Midbrain (tissue), 1 donor: ENCODE data around the gene FHAD1.
A peak's percentile ranks its signal among the peaks of the same experiment; 100 is the strongest.

Experiments used
- DNase-seq: peaks from one replicate; lab custom pipeline; 2025; lab: John Stamatoyannopoulos, UW

The FHAD1 gene

DNA sequence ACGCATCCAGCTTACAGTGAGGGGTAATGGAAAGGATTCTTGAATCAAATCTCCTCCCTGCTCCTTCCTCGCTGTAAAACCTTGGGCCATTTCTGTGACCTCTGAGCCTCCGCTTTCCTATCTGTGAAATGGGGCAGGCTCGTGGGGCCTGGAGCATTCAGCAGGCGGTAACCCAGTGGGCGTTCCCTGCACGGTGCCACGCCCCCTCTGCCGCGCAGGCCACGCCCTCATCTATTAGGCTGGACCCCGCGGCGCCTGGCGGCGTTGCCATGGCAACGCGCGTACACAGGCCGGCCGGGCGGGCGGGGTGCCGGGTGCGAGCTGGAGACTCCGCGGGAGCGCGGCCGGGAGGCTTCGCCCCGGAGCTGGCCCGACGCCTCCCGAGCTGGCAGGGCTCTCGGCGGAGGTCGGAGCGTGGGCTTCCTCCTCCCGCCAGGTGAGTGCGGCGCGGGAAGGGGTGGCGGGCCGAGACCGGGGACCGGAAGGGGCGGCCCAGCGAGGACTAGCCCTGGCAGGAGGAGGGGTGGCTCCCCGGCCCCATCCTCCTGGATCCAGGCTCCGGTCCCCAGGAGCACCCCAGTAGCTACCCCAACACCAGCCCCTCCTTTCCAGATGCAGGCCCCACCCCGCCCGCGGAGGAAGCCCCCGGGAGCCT lies at the start of gene FHAD1:
Gene FHAD1, plus strand, starts transcription at position 264 of the 655 bp plus-strand sequence. CDS start 4,562 bp downstream, outside the sequence.
- no peak for DNase-seq

DNA sequence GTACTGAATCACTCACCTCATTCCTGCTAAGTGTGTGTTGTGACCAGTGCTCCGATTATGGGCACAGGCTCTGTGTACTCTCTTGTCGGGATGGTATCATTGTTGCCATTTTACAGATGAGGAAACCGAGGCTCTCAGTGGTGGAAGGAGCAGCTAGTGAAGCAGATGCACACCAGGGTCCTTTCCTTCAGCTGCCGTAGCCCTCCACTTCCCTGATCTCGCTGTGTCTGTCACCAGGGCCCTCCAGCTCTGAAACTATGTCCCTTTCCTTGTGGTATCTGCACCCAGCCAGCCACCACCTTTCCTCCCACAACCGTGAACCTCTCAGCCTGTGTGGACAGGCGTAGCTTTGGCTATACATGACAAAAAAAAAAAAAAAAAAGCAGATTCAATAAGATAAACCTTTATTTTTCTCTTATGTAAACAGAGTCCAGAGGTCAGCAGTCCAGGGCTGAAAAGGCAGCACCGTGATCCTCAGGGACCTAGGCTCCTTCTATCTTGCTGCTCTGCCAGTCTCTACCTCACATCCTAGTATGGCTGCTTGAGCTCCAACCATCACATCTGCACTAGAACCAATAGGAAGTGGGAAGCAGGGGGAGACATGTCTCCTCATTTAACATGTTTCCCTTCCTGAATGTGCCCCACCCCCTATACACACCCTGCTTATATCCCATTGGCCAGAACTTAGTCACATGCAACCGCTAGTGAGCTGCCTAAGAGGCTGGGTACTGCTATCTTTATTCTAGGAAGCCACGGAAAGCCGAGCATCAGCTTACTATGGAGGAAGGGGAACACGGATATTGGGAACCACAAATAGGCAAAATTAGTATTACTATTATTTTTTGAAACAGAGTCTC lies 49.2 kb upstream of the FHAD1 start:
- no peak for DNase-seq

DNA sequence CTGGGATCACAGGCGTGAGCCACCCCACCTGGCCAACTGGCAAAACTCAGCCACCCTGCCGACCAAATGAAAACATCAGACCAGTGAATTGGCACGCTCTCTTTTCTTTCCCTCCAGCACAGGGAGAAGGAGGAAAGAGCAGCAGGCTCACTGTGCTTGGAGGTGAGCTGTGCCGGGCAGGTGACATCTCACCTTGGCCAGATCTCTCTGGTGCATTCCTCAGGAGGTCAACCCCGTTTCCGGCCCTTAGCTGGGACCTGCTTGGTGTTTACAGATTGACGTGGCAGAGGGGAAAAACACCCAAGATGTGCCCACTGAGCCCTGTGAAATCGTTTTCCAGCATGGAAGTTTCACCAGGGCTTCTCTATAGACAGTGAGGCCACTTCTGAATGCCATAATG lies 48.3 kb upstream of the FHAD1 start:
- no peak for DNase-seq

DNA sequence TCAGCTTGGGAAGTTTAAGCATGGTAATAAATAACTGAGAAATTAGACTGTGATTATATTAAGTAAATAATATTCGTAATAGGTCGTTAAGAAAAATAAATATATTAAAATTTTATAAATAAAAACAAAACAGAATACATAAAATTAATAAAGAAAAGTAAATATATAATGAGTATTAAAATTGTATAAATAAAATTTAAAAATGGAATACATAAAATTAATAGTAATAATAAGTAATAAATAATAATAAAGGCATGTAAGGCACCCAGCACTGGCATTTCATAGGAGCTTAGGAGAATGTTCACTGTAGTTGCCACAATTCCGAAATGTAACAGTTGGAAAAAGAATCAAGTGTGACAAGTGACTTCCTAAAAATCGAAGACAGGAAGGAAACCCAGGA lies 45.8 kb upstream of the FHAD1 start:
- DNase-seq, result no peak

DNA sequence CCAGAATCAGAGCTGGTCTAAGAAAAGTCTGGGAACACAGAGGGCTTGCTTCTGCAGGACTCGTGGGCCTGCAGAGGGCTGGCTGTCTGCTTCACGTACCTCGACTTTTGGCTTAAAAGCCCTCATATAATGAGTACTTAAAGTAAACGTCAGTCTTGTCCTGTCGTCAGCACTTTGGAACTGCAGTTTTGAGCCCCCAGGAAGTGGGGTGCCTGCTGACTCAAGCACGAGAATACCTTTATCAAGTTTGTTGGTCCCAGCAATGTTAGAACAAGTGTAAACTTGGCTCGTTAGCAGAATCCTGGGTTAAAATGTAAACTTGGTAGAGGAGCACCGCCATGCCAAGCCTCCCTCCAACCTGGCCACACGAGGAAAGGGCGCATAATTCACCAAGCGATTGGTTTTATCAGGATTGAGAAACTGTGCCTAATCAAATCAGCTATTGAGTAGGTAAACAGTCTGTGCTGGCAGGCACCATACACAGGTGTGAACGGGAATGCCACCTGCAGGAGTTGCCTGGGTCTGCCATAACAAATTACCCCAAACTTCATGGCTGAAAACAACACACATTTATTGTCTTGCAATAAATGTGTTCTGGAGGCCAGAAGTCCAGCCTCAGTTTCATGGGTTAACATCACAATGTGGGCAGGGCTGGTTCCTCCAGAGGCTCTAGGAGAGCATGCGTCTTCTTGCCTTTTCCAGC lies 45.0 kb upstream of the FHAD1 start:
- no peak for DNase-seq

DNA sequence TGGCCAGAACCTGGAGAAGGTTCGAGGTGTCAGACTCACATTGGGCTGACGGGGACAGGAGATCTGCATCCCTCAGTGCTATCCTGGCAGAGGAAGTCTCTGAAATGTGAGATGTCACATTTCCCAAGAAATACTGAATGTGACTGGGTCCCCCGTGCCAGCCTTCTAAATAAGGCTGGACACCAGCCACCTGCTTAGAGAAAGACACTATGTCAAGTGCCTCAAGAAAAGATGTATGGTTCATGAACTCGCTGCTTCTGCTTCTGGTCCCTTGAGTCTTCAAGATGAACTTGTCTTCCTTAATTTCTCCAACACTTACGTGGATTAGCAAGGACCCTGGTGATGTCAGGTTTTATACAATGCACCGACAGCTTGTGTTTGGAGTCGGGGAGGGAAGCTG lies 42.1 kb upstream of the FHAD1 start:
- no peak for DNase-seq

DNA sequence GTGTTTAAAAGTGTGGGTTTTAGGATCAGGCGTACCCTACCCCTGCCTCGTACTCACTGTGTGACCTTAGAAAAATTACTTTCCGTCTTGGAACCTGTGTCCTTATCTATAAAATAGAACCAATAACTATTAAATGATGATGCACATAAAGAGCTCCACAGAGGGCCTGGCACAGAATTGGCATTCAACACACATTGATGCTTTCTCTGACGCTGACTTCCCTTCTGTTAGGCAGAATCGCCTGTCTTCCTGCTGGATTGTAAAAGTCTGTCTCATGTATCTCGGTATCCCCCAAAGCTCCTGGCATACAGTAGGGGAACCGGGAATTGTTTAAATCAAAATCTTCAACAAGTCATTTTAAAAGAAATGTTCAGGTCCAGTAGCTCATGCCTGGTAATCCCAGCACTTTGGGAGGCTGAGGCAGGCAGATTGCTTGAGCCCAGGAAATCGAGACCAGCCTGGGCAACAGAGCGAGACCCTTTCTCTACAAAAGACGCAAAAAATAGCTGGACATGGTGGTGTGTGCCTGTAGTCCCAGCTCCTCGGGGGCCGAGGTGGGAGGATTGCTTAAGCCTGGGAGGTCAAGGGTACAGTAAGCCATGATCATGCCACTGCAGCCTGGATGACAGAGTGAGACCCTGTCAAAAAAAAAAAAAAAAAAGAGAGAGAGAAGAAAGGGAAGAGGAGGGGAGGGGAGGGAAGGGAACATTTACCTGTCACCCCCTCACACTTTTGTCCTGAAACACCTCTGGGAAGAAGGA lies 41.3 kb upstream of the FHAD1 start:
- DNase-seq, result no peak

DNA sequence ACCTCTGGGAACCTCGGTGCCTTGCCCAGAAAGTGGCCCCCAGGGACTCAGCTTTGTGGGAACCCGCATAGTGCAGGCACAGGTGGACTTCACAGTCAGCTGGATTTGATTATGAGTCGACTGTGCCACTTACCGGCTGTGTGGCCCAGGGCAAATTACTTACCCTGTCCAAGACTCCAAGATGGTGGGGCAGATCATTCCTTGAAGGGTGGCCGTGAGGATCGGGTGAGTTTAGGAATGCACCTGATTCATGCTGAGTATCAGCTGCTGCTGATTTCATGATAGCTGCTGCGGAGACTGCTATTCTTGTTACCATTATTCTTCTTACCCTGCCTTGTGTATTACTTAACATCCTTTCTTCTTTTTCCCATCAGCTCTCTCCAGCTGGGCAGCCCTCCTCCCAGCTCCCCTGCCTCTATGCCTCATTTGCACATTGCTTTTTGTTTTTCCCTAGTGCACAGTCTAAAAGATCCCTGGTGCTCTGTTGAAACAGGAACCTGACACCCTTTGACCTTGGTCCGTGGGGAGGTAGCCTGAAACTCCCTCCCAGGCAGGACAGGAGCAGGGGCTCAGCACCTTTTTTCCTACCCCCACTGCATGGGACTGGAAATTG lies 40.5 kb upstream of the FHAD1 start:
- no peak for DNase-seq

DNA sequence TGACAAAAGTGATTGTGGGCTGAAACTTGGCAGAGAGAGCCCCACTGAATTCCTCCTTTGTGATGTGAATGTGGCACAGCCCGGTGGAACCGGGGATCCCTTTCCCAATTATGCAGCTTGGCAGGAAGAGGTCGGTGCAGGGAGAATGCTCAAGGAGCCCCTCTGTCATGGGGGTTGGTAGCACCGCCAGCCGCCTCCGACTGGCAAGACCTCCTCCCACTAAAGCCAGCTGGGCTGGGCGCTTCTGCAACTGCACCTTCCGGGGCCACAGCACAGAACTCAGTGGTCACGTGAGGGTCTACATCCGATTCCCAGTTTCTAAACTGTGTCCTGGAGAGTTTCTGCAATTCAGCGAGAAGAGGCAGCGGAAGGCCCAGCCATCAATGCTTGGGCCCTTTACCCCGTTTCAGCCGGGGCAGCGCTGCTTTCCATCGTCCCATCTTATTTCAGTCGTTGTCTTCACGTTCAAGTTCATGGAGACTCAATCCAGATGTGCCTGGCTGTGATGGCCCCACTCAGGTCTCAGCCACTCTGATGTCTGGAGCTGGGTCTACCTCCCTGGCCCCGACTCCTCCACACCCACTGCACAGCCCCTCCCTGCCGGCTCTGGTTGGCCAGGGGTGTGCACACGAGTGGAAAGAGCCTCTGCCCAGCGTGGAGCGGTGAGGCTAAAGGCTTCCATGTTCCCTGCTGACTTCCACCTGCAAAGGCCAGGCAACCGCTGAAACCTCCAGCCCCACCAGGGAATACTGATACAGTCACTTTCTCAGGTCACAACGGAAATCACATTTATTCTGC lies 39.8 kb upstream of the FHAD1 start:
- DNase-seq, result peak; percentile 32

DNA sequence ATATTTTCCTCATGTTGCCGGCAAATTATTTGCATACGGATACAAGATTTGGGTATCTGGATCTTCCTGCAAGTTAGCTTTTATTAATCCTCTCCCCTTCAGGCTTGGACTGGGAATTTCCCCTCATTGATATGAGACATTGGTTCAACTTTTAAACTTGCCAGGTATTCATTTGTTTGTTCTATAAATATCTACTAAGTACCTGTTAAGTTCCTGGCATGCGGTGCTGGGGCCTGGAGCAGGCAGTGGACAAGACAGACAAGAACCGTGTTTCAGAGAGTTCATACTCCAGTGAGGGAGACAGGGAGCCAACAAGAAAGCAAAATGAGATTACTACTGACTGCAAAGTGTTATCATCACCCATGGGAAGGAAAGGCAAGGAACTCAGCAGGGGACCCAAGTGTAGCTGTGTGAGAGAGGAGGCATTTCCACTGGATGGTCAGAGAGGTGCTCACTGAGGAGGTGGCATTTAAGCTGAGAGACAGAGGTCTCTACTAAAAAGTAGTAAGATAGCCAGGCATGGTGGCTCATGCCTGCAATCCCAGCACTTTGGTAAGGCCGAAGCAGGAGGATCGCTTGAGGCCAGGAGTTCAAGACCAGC lies 39.1 kb upstream of the FHAD1 start:
- DNase-seq, result no peak

DNA sequence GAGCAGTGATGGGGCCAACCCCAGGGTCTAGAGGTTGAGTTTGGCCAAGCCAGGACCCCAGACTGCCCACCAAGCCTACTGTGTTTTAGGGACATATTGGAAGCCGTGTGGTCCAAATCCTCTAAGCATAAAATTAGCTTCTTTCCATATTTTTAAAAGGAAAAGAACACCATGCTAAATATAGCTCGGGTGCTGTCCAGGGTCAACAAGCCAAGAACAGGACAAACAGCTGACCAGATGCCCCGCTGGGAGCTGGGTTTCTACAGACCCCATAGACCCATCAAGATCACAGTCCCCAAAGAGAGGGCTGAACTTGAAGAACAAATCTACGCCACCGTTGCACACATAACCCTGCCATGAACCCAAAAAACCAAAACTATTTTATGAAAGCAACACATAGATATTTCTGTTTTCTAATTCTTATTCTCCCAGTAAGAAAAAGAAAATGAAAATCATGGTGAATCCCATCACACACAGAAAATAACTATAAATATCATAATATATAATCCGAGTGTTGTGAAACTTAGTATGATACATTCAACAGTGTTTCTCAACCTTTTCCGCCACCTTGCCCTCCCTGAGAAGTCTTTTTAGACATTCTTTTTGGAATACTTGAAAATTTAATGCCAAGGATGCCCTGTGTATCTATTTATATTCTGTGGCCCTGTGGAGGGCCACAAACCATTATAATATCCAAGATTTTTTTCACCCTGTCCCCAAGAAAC lies 36.2 kb upstream of the FHAD1 start:
- no peak for DNase-seq

DNA sequence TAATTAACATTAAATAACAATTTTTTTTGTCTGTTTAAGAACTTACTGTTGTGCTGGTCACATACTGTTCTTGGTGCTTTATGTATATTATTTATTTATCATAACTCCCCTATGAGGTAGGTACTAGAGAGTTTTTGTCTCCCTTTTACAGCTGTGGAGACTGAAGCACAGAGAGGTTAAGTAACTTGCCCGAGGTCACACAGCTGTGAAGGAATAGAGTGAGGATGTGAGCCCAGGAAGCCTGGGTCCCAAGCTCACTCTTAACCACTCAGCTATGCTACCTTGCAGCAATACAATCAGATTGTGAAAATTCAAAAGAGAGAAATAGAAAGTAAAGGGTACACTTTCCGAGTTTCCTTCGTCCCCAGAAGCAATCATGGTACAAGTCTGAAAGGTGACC lies 35.6 kb upstream of the FHAD1 start:
- DNase-seq, result no peak

DNA sequence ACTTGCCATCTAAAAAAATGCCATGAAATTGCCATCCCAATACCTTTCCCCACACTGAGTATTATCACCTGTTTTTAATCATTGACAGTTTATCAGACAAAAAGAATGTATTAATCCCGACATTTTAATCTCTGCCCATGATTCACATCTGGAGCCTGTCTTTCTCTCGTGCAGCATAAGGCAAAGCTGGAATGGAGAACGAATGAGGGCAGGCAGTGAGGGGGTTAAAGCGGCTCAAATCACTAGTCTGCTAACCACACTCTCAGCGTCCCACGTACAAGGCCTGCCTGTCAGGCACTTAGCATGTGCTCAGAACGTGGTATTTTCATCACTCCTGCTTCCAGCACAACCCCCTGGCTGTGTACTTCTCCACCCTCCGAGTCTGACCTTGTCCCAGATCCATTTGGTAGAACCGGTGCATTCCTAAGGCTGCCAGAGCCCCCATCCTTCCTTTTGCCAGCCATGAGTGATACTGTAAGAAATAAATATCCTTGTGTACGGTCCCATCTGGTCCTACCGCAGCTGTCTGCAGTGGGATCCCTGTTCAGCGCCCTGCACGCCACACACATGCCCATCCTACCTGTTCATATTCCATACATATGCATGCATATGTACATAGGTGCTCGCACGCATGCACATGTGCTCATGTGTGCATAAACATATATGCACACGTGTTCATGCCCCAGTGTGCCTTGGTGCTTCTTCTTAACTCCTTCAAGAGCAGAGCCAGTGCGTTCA lies 34.6 kb upstream of the FHAD1 start:
- DNase-seq, result no peak

DNA sequence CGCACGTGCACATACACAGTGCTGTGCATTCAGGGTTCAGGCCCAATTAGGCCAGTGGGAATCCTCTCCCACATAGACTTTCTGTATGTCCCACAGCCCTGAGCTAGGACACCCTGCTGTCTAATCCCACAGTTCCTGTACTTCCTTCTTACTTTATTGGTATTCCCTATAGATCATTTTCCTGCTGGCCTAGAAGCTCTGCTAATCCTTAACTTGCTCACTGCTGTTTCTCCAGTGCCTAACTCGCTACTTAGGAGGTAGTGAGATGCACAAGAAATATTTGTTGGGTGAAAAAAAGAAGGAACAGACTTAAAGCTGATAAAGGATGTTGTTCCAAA lies 34.1 kb upstream of the FHAD1 start:
- no peak for DNase-seq

DNA sequence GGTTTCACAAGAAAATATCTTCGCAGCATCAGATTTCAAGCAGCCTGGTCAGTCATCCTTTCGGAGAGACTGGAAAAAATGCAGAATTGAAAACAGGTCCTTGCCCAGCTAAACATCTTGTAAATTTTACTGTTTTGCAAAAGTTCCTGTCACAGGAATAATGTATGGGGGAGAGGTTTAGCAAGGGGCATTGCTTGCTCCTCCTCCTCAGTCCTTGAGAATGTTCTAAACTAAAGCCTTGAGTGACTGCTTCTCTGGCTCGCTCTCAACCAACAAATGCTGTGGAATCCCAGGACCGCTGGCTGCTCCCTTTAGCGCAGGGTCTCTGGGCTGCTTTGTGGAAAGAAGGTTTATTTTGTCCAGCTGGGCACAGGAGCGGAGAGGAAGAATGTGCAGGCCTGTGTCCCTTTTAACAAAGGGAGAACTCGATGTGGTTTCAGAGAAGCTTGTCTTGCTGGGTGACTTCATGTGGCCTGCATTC lies 33.6 kb upstream of the FHAD1 start:
- no peak for DNase-seq

DNA sequence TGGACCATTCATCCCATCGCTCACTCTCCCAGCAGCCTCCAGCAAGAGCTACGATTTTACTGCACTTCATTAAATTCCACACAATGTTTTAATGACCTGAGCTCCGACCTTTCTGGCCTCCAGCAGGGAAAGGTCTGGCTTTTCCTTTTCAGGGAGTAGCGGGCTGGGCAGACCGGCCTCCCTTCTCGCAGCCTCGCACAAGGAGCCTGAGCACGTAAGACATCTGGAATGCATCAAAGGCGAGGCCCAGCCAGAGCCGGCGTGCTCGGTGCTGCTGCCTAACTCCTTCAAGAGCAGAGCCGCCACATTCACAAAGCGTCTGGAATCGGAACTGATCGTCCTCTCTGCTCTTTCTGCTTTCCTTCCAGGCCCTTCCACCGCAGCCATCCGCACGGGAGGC lies 32.5 kb upstream of the FHAD1 start:
- no peak for DNase-seq

DNA sequence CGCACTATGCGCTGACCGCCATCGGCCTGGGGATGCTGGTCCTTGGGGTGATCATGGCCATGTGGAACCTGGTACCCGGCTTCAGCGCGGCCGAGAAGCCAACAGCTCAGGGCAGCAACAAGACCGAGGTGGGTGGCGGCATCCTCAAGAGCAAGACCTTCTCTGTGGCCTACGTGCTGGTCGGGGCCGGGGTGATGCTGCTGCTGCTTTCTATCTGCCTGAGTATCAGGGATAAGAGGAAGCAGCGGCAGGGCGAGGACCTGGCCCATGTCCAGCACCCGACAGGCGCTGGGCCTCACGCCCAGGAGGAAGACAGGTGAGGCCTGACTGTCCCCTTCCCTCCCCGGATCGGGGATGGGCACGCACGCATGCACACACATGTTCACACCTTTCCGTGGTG lies 31.9 kb upstream of the FHAD1 start:
- DNase-seq, result no peak

DNA sequence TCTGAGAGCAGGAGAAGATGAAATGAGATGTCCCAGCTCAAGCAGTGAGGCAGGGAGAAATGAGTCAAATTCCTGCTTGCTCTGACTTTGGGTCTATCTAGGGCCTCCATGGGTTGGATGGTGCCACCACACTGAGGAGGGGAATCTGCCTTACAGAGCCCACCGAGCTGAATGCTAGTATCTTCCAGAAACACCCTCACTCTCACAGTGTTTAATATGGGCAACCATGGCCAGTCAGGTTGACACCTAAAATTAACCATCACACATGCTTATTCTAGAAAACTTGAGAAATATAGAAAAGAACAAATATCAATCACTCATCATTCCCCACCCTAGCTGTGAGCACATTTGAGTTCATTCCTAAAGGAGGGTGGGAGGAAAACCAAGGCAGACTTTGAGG lies 29.4 kb upstream of the FHAD1 start:
- DNase-seq, result no peak
